Smooth muscle cell (in vitro differentiated cells): ENCODE measurements around the gene A1BG. TPM values are rescaled to one million over a fixed set of nuclear protein-coding genes. Genes with fewer than 3 reads are reported as not detected.
A peak's percentile ranks its signal among the peaks of the same experiment; 100 is the strongest.

ENCODE experiments used
- DNase-seq: peaks from one replicate; lab custom pipeline; 2025; ENCODE audit not compliant: unreplicated experiment; lab: John Stamatoyannopoulos, UW
- H2AFZ ChIP-seq: fragments of 200-600 bp; sonication (generic); 2 replicates; pipeline ENCODE4 v1.6.0; 2016; ENCODE audit warnings: antibody characterized with exemption, low read depth, mild to moderate bottlenecking
- H3F3A ChIP-seq: fragments of 200-600 bp; sonication (generic); 2 replicates; pipeline ENCODE4 v1.6.0; 2017; ENCODE audit warnings: antibody characterized with exemption, low read depth
- H3K27ac ChIP-seq: fragments of 200-600 bp; sonication (generic); 2 replicates; pipeline ENCODE4 v1.5.1; 2016; ENCODE audit warnings: low read depth, mild to moderate bottlenecking
- H3K27me3 ChIP-seq: fragments of 200-600 bp; sonication (generic); 2 replicates; pipeline ENCODE4 v1.6.1; 2016; ENCODE audit warnings: low read depth, mild to moderate bottlenecking
- H3K36me3 ChIP-seq: fragments of 200-600 bp; sonication (generic); 2 replicates; pipeline ENCODE4 v1.5.1; 2016; ENCODE audit warnings: low read depth
- H3K4me1 ChIP-seq: fragments of 200-600 bp; sonication (generic); 2 replicates; pipeline ENCODE4 v1.5.1; 2016; ENCODE audit warnings: low read depth
- H3K4me2 ChIP-seq: fragments of 200-600 bp; sonication (generic); 2 replicates; pipeline ENCODE4 v1.6.0; 2016; ENCODE audit warnings: mild to moderate bottlenecking
- H3K4me3 ChIP-seq: fragments of 200-600 bp; sonication (generic); 2 replicates; pipeline ENCODE4 v1.5.1; 2016; ENCODE audit warnings: mild to moderate bottlenecking
- H3K79me2 ChIP-seq: fragments of 200-600 bp; sonication (generic); 2 replicates; pipeline ENCODE4 v1.6.0; 2016; ENCODE audit warnings: low read depth, mild to moderate bottlenecking
- H3K9ac ChIP-seq: fragments of 200-600 bp; sonication (generic); 2 replicates; pipeline ENCODE4 v1.6.0; 2016; ENCODE audit warnings: low read depth
- H3K9me3 ChIP-seq: fragments of 200-600 bp; sonication (generic); replicated peaks from 2 replicates; pipeline ENCODE4 v1.5.1; 2016; ENCODE audit warnings: low read depth
- H4K20me1 ChIP-seq: fragments of 200-600 bp; sonication (generic); 2 replicates; pipeline ENCODE4 v1.6.0; 2016; ENCODE audit warnings: low read depth
- CTCF ChIP-seq: fragments of 200-600 bp; sonication (generic); IDR thresholded peaks from 2 replicates; pipeline ENCODE4 v1.5.1; 2017; ENCODE audit warnings: borderline replicate concordance, mild to moderate bottlenecking, antibody characterized with exemption; ENCODE audit not compliant: insufficient read depth, poor library complexity, severe bottlenecking
- WGBS: methylation state at CpG from one replicate; pipeline ENCODE4 v1.1.7; 2016; ENCODE audit warnings: low lambda C conversion rate; 5-methylcytosine and 5-hydroxymethylcytosine counted together
- polyA plus RNA-seq: library from polyadenylated mRNA; unstranded; fragments of >200 nt; fragmentation: Nextera tagmentation; extraction: Ambion mirVana; gene quantifications from 2 replicates; pipeline ENCODE4 v1.2.1, GENCODE V29; 2016
- total RNA-seq: library from RNA; depleted of rRNA; stranded (reverse); fragments of >200 nt; gene quantifications from 2 replicates; pipeline ENCODE4 v1.2.3, GENCODE V29; 2014

A1BG gene
- total and polyA plus RNA-seq, 2 experiments from 2014 or later = 77.8 to 133 TPM

GRCh38 chr19:58395220-58395978 lies 42.1 kb upstream of the A1BG start, which contains the start of gene RNF225:
Gene RNF225 (plus strand): TSS chr19:58395656. CDS start chr19:58396090, 434 bp downstream.
- WGBS = 37% methylated on average over 21 of the region's 21 CpGs
- peaks cover 15% of the 10 kb centered on the region for H3K79me2 ChIP-seq
- peak within 1 kb of the TSS; percentile 87 for H3K4me2 ChIP-seq
- peaks cover 4% of the 10 kb centered on the region for H3F3A ChIP-seq
- H3K9me3 ChIP-seq = no peaks in the 10 kb centered on the region
- no peak for TF ChIP-seq CTCF
- DNase-seq = no peak
- H3K36me3 ChIP-seq = no peaks in the 10 kb centered on the region
- H4K20me1 ChIP-seq = peaks cover 46% of the 10 kb centered on the region
- peaks cover 2% of the 10 kb centered on the region for H3K4me1 ChIP-seq
- H3K27me3 ChIP-seq = no peaks in the 10 kb centered on the region
- no peak within 1 kb of the TSS for H3K27ac ChIP-seq
- peak within 1 kb of the TSS; percentile 44 for H3K4me3 ChIP-seq
- no peak within 1 kb of the TSS for H2AFZ ChIP-seq
- H3K9ac ChIP-seq = peak within 1 kb of the TSS; percentile 43

- Histone ChIP-seq H2AFZ (no peak overlapping the region), H3K4me1 (no peaks in the 10 kb centered on the region), H3K27me3 (no peaks in the 10 kb centered on the region), H3F3A (peaks cover 4% of the 10 kb centered on the region), H3K27ac (no peak overlapping the region), H3K36me3 (no peaks in the 10 kb centered on the region), H3K79me2 (peaks cover 20% of the 10 kb centered on the region), H4K20me1 (peaks cover 52% of the 10 kb centered on the region), H3K9me3 (no peaks in the 10 kb centered on the region), H3K4me2 (no peak overlapping the region), H3K4me3 (no peak overlapping the region), H3K9ac (no peak overlapping the region)
- no peak for DNase-seq
- 92% methylated on average over 3 of the region's 3 CpGs for WGBS
- TF ChIP-seq CTCF = no peak
These were observed 41.5 kb upstream of the A1BG start for GRCh38 chr19:58394821-58395219.

- Histone ChIP-seq H3K36me3 (no peaks in the 10 kb centered on the region), H2AFZ (no peak overlapping the region)
- WGBS = 95% methylated on average over 4 of the region's 4 CpGs
These were observed 40.4 kb upstream of the A1BG start for GRCh38 chr19:58393725-58394033.

More at GRCh38 chr19:58393725-58394033, 40.4 kb upstream of the A1BG start:
- no peaks in the 10 kb centered on the region for H3K27me3 ChIP-seq
- H3F3A ChIP-seq = peaks cover 4% of the 10 kb centered on the region
- no peak overlapping the region for H3K4me3 ChIP-seq
- no peaks in the 10 kb centered on the region for H3K9me3 ChIP-seq
- H3K4me1 ChIP-seq = no peaks in the 10 kb centered on the region
- no peak overlapping the region for H3K4me2 ChIP-seq
- no peak for TF ChIP-seq CTCF
- H3K9ac ChIP-seq = no peak overlapping the region
- H3K27ac ChIP-seq = no peak overlapping the region
- no peak for DNase-seq
- peaks cover 32% of the 10 kb centered on the region for H3K79me2 ChIP-seq
- H4K20me1 ChIP-seq = peaks cover 63% of the 10 kb centered on the region
